MCF 10A (cell line): Measurements from ENCODE around the gene KPNA3. TPM values are rescaled to one million over a fixed set of nuclear protein-coding genes. Genes with fewer than 3 reads are reported as not detected.

Source experiments
- BruUV-seq: library from RNA; stranded (reverse); fragments of 400-500 nt; replicated peaks from 2 replicates; lab custom pipeline; 2021; lab: Mats Ljungman, UMichigan
- CTCF ChIA-PET: fragments of 300-600 bp; sonication (Branson Sonifier 250); formaldehyde crosslinking; extraction: SDS; loops from one replicate; lab custom pipeline; 2021; ENCODE audit warnings: antibody characterized with exemption, inconsistent platforms; lab: Yijun Ruan, JAX
- POLR2A ChIA-PET: fragments of 300-600, 350-650 bp; sonication (Branson Sonifier 250); formaldehyde crosslinking; extraction: SDS; loops from one replicate; lab custom pipeline; 2020; ENCODE audit warnings: antibody characterized with exemption, inconsistent platforms; lab: Yijun Ruan, JAX
- DNase-seq: peaks from one replicate; pipeline ENCODE4 v3.0.0-alpha.2; 2018; ENCODE audit not compliant: unreplicated experiment
- H3K27ac Mint-ChIP-seq: one replicate; pipeline ENCODE4 v1.8.0; 2022; ENCODE audit warnings: mild to moderate bottlenecking, low read depth, mixed read lengths; ENCODE audit not compliant: unreplicated experiment
- H3K27me3 Mint-ChIP-seq: one replicate; pipeline ENCODE4 v1.8.0; 2022; ENCODE audit warnings: mixed read lengths; ENCODE audit not compliant: insufficient read depth, unreplicated experiment
- H3K36me3 Mint-ChIP-seq: one replicate; pipeline ENCODE4 v1.8.0; 2022; ENCODE audit warnings: mild to moderate bottlenecking, moderate library complexity, mixed read lengths; ENCODE audit not compliant: insufficient read depth, unreplicated experiment
- H3K4me1 Mint-ChIP-seq: one replicate; pipeline ENCODE4 v1.8.0; 2022; ENCODE audit warnings: mixed read lengths; ENCODE audit not compliant: insufficient read depth, unreplicated experiment
- H3K4me3 Mint-ChIP-seq: one replicate; pipeline ENCODE4 v1.8.0; 2022; ENCODE audit warnings: mild to moderate bottlenecking, moderate library complexity, mixed read lengths; ENCODE audit not compliant: unreplicated experiment
- H3K9me3 Mint-ChIP-seq: one replicate; pipeline ENCODE4 v1.8.0; 2022; ENCODE audit warnings: mixed read lengths; ENCODE audit not compliant: unreplicated experiment
- intact Hi-C: fragments of 100-400 bp; cut with micrococcal nuclease; formaldehyde crosslinking; loops from 2 replicates; pipeline ENCODE4 v1.14.1; 2022
- total RNA-seq: library from RNA; stranded (reverse); gene quantifications from 2 replicates; pipeline ENCODE4 v1.2.3, GENCODE V29; 2022
- TF ChIP-seq, protein P1 (sequence below): fragments of 200-600 bp; IDR thresholded peaks from one replicate; pipeline ENCODE4 v1.8.0; 2022; ENCODE audit warnings: antibody characterized with exemption, mild to moderate bottlenecking; ENCODE audit not compliant: unreplicated experiment

KPNA3 gene
- total RNA-seq, 1 experiment from 2014 or later = 40.6 TPM

GRCh38 chr13:49690133-49690994, 102.1 kb downstream of the KPNA3 start:
- Mint-ChIP-seq H3K27me3 (no peaks in the 10 kb centered on the region), H3K27ac (peak overlapping the region; percentile 97), H3K4me3 (peak overlapping the region; percentile 94), H3K36me3 (peaks cover 37% of the 10 kb centered on the region), H3K4me1 (peaks cover 43% of the 10 kb centered on the region), H3K9me3 (no peaks in the 10 kb centered on the region)
- CTCF ChIA-PET = interaction anchor here (0.6 to 1.8 kb wide), 7 partner anchors 11 to 307 kb away, joined by 3 to 6 read pairs (median 3); partner anchors contain the start of gene TRIM13
- TF ChIP-seq, protein P1, sequence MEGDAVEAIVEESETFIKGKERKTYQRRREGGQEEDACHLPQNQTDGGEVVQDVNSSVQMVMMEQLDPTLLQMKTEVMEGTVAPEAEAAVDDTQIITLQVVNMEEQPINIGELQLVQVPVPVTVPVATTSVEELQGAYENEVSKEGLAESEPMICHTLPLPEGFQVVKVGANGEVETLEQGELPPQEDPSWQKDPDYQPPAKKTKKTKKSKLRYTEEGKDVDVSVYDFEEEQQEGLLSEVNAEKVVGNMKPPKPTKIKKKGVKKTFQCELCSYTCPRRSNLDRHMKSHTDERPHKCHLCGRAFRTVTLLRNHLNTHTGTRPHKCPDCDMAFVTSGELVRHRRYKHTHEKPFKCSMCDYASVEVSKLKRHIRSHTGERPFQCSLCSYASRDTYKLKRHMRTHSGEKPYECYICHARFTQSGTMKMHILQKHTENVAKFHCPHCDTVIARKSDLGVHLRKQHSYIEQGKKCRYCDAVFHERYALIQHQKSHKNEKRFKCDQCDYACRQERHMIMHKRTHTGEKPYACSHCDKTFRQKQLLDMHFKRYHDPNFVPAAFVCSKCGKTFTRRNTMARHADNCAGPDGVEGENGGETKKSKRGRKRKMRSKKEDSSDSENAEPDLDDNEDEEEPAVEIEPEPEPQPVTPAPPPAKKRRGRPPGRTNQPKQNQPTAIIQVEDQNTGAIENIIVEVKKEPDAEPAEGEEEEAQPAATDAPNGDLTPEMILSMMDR = no peak
- intact Hi-C loops = loop anchor here (1.0 kb wide), 1 partner anchor 102 kb away; the partner anchor contains the start of gene KPNA3
- DNase-seq = peak; percentile 68
- BruUV-seq = TSS peak; percentile 43
- POLR2A ChIA-PET = interaction anchor here (0.7 to 5.2 kb wide), 25 partner anchors 8 to 391 kb away, joined by 3 to 97 read pairs (median 5); partner anchors contain the start of genes CAB39L, KPNA3, RCBTB1 and SETDB2

DNA sequence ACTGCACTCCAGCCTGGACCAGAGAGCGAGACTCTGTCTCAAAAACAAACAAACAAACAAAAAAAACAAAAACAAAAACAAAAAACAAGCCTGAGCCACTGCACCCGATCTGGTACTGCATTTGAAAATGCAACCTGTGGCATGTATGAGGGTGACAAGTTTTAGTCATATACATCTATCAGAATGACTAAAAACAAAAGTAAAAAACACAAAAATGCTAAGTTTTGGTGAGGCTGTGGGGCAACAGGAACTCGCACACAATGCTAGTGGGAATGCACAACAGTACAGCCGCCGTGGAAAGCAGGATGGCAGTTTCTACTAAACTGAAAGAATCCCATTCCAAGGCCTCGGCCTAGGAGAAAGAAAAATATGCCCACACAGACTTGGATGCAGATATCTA, 109.0 kb downstream of the KPNA3 start:
- Mint-ChIP-seq H3K36me3 (peaks cover 83% of the 10 kb centered on the region), H3K27ac (no peak overlapping the region), H3K4me1 (peaks cover 36% of the 10 kb centered on the region), H3K9me3 (no peaks in the 10 kb centered on the region), H3K27me3 (no peaks in the 10 kb centered on the region), H3K4me3 (no peak overlapping the region)
- DNase-seq = no peak
- intact Hi-C loops = no loop called here
- ChIA-PET CTCF (interaction anchor here (0.6 kb wide), 1 partner anchor 108 kb away, joined by 3 read pairs; no protein-coding TSS in a partner anchor), POLR2A (interaction anchor here (1.7 kb wide), 1 partner anchor 107 kb away, joined by 5 read pairs; no protein-coding TSS in a partner anchor)
- no TSS peak for BruUV-seq
- TF ChIP-seq, protein P1 = no peak

DNA sequence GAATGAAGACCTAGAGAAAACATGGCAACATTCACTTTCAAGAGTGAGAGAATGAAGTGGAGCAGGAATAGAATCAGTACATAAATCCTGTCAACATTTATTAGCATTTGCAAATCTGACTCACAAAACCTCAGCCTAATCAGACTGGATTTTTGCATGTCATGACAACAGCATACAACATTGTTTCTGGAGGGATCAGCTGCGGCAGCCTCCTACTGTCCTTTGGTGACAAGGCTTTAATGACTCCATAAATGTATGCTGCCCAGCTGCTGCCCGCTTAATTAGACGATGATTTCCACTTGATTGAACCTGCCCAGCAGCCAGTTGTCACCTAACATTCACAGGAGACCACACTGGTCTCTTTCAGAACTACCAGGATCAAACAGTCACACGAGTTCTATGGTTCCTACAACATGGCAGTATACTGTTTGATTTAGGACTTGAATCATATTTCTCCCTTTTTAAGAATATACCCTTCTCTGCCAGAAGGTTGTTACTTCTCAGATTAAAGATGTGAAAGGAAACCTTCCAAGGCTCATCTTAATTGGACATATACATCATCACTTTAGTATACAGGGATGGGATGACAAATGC, 110.5 kb downstream of the KPNA3 start:
- intact Hi-C loops = no loop called here
- Mint-ChIP-seq H3K4me3 (no peak overlapping the region), H3K27me3 (no peaks in the 10 kb centered on the region), H3K4me1 (peaks cover 24% of the 10 kb centered on the region), H3K27ac (no peak overlapping the region), H3K9me3 (no peaks in the 10 kb centered on the region), H3K36me3 (peaks cover 83% of the 10 kb centered on the region)
- ChIA-PET POLR2A (interaction anchor here (0.7 to 2.7 kb wide), 5 partner anchors 9 to 111 kb away, joined by 3 to 14 read pairs (median 4); partner anchors contain the start of genes EBPL and KPNA3), CTCF (interaction anchor here (0.6 to 1.3 kb wide), 2 partner anchors 110 to 380 kb away, joined by 3 read pairs; no protein-coding TSS in a partner anchor)
- no TSS peak for BruUV-seq
- no peak for DNase-seq
- TF ChIP-seq, protein P1 = no peak
